ENCODE results near the gene HIRA. TPM values are rescaled to one million over a fixed set of nuclear protein-coding genes. Genes with fewer than 3 reads are reported as not detected.

The HIRA gene
- total and polyA plus RNA-seq, 9 of the 15 experiments (the other 6 are each of a cell fraction or from before 2014, with no cell fraction given): 0.96 to 132 (median 58.4) TPM

GRCh38 chr22:19346677-19347265, 84.8 kb downstream of the HIRA start:
- in situ Hi-C loops (cut with MboI) (no loop called here), intact Hi-C loops (cut with micrococcal nuclease) (loop anchor here (5.0 kb wide), 1 partner anchor 44 kb away; no protein-coding TSS in a partner anchor)
- Histone ChIP-seq H3K79me2 (ENCODE audit: control insufficient read depth, insufficient read depth, low read length) (no peaks in the 10 kb centered on the region), H3K9ac (ENCODE audit: insufficient read depth in 1 of 2, low read depth in 2 of 2, low read length in 2 of 2) (no peak overlapping the region), H2AFZ (ENCODE audit: low read depth, low read length) (no peak overlapping the region), H3K4me1 (replicated peaks in 1 of 2; ENCODE audit: control insufficient read depth in 2 of 2, insufficient read depth in 2 of 2, low read length in 2 of 2) (no peaks in the 10 kb centered on the region), H3K27me3 (ENCODE audit: control insufficient read depth in 2 of 2, insufficient read depth in 2 of 2, low read length in 2 of 2) (no peaks in the 10 kb centered on the region), H3K27ac (ENCODE audit: extremely low read depth, low read depth, low read length) (no peak overlapping the region), H4K20me1 (replicated peaks; ENCODE audit: control insufficient read depth, insufficient read depth, low read length) (no peaks in the 10 kb centered on the region), H3K36me3 (ENCODE audit: control insufficient read depth, insufficient read depth, low read length) (peaks cover 89% of the 10 kb centered on the region), H3K9me3 (replicated peaks; ENCODE audit: control insufficient read depth, insufficient read depth, low read depth, low read length) (no peaks in the 10 kb centered on the region), H3K9me1 (ENCODE audit: control insufficient read depth, insufficient read depth, low read length) (no peaks in the 10 kb centered on the region), H3K4me3 (no peak overlapping the region), H3K4me2 (ENCODE audit: insufficient read depth, low read length) (no peak overlapping the region)
- ATAC-seq (no peak; the same call in 2 of the 3 replicates), FAIRE-seq (no peak), DNase-seq (ENCODE audit: extremely low read depth in 1 of 4, low spot score in 3 of 4) (peak in 2 of 4 experiments; percentile 30 to 36)
- ChIA-PET POLR2A (interaction anchor here (0.5 to 2.7 kb wide), 5 partner anchors 13 to 607 kb away, joined by 3 to 12 read pairs (median 7); no protein-coding TSS in a partner anchor), CTCF (ENCODE audit: low intra/inter-chr PET ratio) (no interaction called here)
- BruUV-seq (replicated peaks): no TSS peak
- 96% methylated on average over 6 of the region's 6 CpGs for WGBS (ENCODE audit: insufficient coverage, low coverage, missing lambda C conversion rate)
- peak; percentile 28 for TF ChIP-seq CHD1 (IDR thresholded peaks at IDR 0.05; ENCODE audit: low read length)
- no peak for TF ChIP-seq HES1 (IDR thresholded peaks at IDR 0.05; ENCODE audit: low read depth)
- no peak for TF ChIP-seq ELK1 (CRISPR knock-in tag; IDR thresholded peaks at IDR 0.05)
- no peak for TF ChIP-seq ETV6 (IDR thresholded peaks at IDR 0.05; ENCODE audit: borderline replicate concordance in 1 of 2, low read depth in 2 of 2, low read length in 1 of 2)
- TF ChIP-seq ETV6 (CRISPR knock-in tag; IDR thresholded peaks at IDR 0.05; ENCODE audit: borderline replicate concordance): peak; percentile 20; the same call in 1 of the 2 replicates
- TF ChIP-seq ZNF224 (CRISPR knock-in tag; IDR thresholded peaks at IDR 0.05): peak; percentile 82; the same call in 1 of the 2 replicates
- TF ChIP-seq ZNF740 (CRISPR knock-in tag; IDR thresholded peaks at IDR 0.05): no peak
- no peak for TF ChIP-seq ZNF740 (tag; IDR thresholded peaks at IDR 0.05)
- no peak for TF ChIP-seq ZNF668 (CRISPR knock-in tag; IDR thresholded peaks at IDR 0.05)
- TF ChIP-seq ZBTB49 (CRISPR knock-in tag; IDR thresholded peaks at IDR 0.05; ENCODE audit: borderline replicate concordance): peak; percentile 72; the same call in 1 of the 2 replicates
- no peak for TF ChIP-seq ZBTB11 (CRISPR knock-in tag; IDR thresholded peaks at IDR 0.05)
- no peak for TF ChIP-seq ATF7 (IDR thresholded peaks at IDR 0.05)
